H9 (cell line): ENCODE measurements around the gene SETD5. TPM values are rescaled to one million over a fixed set of nuclear protein-coding genes. Genes with fewer than 3 reads are reported as not detected.

Source experiments
- DNase-seq: peaks from one replicate; pipeline ENCODE4 v3.0.0-alpha.2; 2017
- H2AFZ ChIP-seq: one replicate; pipeline ENCODE4 v1.6.1; 2013; ENCODE audit warnings: mild to moderate bottlenecking, low read length, control low read depth, moderate library complexity
- H2AK5ac ChIP-seq: 2 replicates; pipeline ENCODE4 v1.6.1; 2013; ENCODE audit warnings: low read length, control low read depth, mixed read lengths; ENCODE audit not compliant: insufficient read length
- H2BK120ac ChIP-seq: one replicate; pipeline ENCODE4 v1.6.1; 2013; ENCODE audit warnings: low read depth, mild to moderate bottlenecking, low read length, control low read depth, inconsistent platforms; ENCODE audit not compliant: poor library complexity, severe bottlenecking
- H2BK12ac ChIP-seq: 2 replicates; pipeline ENCODE4 v1.6.1; 2013; ENCODE audit warnings: low read length, control low read depth, mixed read lengths, low read depth; ENCODE audit not compliant: insufficient read length
- H2BK15ac ChIP-seq: 2 replicates; pipeline ENCODE4 v1.6.1; 2013; ENCODE audit warnings: low read depth, low read length, control low read depth
- H2BK20ac ChIP-seq: one replicate; pipeline ENCODE4 v1.6.1; 2013; ENCODE audit warnings: low read depth, mild to moderate bottlenecking, low read length, control low read depth, inconsistent platforms; ENCODE audit not compliant: poor library complexity, severe bottlenecking
- H2BK5ac ChIP-seq: 2 replicates; pipeline ENCODE4 v1.6.1; 2013; ENCODE audit warnings: low read length, control low read depth, mixed read lengths; ENCODE audit not compliant: insufficient read length
- H3K14ac ChIP-seq: 2 replicates; pipeline ENCODE4 v1.6.1; 2013; ENCODE audit warnings: low read length, control low read depth; ENCODE audit not compliant: insufficient read depth
- H3K18ac ChIP-seq: 2 replicates; pipeline ENCODE4 v1.6.1; 2013; ENCODE audit warnings: low read depth, mild to moderate bottlenecking, mixed read lengths, low read length, control low read depth; ENCODE audit not compliant: insufficient read length
- H3K23ac ChIP-seq: 2 replicates; pipeline ENCODE4 v1.6.1; 2013; ENCODE audit warnings: low read length, control low read depth, mixed read lengths, low read depth; ENCODE audit not compliant: insufficient read length
- H3K23me2 ChIP-seq: 2 replicates; pipeline ENCODE4 v1.6.1; 2013; ENCODE audit warnings: low read depth, mild to moderate bottlenecking, mixed read lengths, low read length, control low read depth; ENCODE audit not compliant: insufficient read length, poor library complexity, severe bottlenecking
- H3K27ac ChIP-seq: 2 replicates; pipeline ENCODE4 v1.5.1; 2013; ENCODE audit warnings: low read length, control low read depth, mixed read lengths, low read depth; ENCODE audit not compliant: insufficient read length
- H3K27me3 ChIP-seq: 2 replicates; pipeline ENCODE4 v1.6.1; 2013; ENCODE audit warnings: low read length, control low read depth, inconsistent platforms; ENCODE audit not compliant: insufficient read depth
- H3K4ac ChIP-seq: 2 replicates; pipeline ENCODE4 v1.6.1; 2013; ENCODE audit warnings: low read depth, mild to moderate bottlenecking, control low read depth, inconsistent platforms, low read length, moderate library complexity
- H3K4me1 ChIP-seq: 2 replicates; pipeline ENCODE4 v1.6.1; 2013; ENCODE audit warnings: low read length, control low read depth, inconsistent platforms; ENCODE audit not compliant: insufficient read depth
- H3K4me2 ChIP-seq: 2 replicates; pipeline ENCODE4 v1.6.1; 2013; ENCODE audit warnings: low read length, control low read depth, mixed read lengths; ENCODE audit not compliant: insufficient read length, insufficient read depth
- H3K56ac ChIP-seq: 2 replicates; pipeline ENCODE4 v1.6.1; 2013; ENCODE audit warnings: low read depth, mild to moderate bottlenecking, mixed read lengths, low read length, control low read depth; ENCODE audit not compliant: insufficient read length
- H3K79me1 ChIP-seq: 2 replicates; pipeline ENCODE4 v1.6.1; 2013; ENCODE audit warnings: low read depth, mild to moderate bottlenecking, moderate library complexity, low read length, control low read depth, inconsistent platforms; ENCODE audit not compliant: insufficient read depth, poor library complexity, severe bottlenecking
- H3K79me2 ChIP-seq: 2 replicates; pipeline ENCODE4 v1.6.1; 2013; ENCODE audit warnings: low read length, control low read depth, inconsistent platforms; ENCODE audit not compliant: insufficient read depth
- H3K9ac ChIP-seq: 2 replicates; pipeline ENCODE4 v1.6.1; 2013; ENCODE audit warnings: low read length, control low read depth, mixed read lengths; ENCODE audit not compliant: insufficient read length; ENCODE audit errors: extremely low read depth
- H3K9me3 ChIP-seq: one replicate; pipeline ENCODE4 v1.6.1; 2013; ENCODE audit warnings: low read depth, low read length, inconsistent platforms; ENCODE audit not compliant: control insufficient read depth
- H3T11ph ChIP-seq: one replicate; pipeline ENCODE4 v1.6.1; 2013; ENCODE audit warnings: mild to moderate bottlenecking, low read length, control low read depth, inconsistent platforms
- H4K20me1 ChIP-seq: one replicate; pipeline ENCODE4 v1.6.1; 2013; ENCODE audit not compliant: control insufficient read depth, insufficient read length, insufficient read depth
- H4K5ac ChIP-seq: 2 replicates; pipeline ENCODE4 v1.6.1; 2013; ENCODE audit warnings: low read depth, mild to moderate bottlenecking, mixed read lengths, low read length, control low read depth; ENCODE audit not compliant: insufficient read length
- H4K8ac ChIP-seq: replicated peaks from 2 replicates; pipeline ENCODE4 v1.6.1; 2013; ENCODE audit warnings: low read length, control low read depth, mixed read lengths, low read depth; ENCODE audit not compliant: insufficient read length
- H4K91ac ChIP-seq: 2 replicates; pipeline ENCODE4 v1.6.1; 2013; ENCODE audit warnings: low read depth, mild to moderate bottlenecking, moderate library complexity, mixed read lengths, low read length, control low read depth; ENCODE audit not compliant: insufficient read length
- H3K27ac Mint-ChIP-seq, 3 experiments: 2 replicates in 2 of 3; 3 replicates in 1 of 3; pipeline ENCODE4 v1.8.0; 2020 to 2021; ENCODE audit warnings: mixed read lengths in 3 of 3, mild to moderate bottlenecking in 1 of 3, moderate library complexity in 1 of 3
- H3K27me3 Mint-ChIP-seq: 2 replicates; pipeline ENCODE4 v1.8.0; 2021; ENCODE audit warnings: low read depth, mild to moderate bottlenecking, moderate library complexity, mixed read lengths
- H3K36me3 Mint-ChIP-seq, 3 experiments: 2 replicates in 2 of 3; 3 replicates in 1 of 3; pipeline ENCODE4 v1.8.0; 2020 to 2021; ENCODE audit warnings: low read depth in 3 of 3, mixed read lengths in 3 of 3; ENCODE audit not compliant: insufficient read depth in 1 of 3
- H3K4me1 Mint-ChIP-seq, 2 experiments: 2 replicates each; pipeline ENCODE4 v1.8.0; 2020; ENCODE audit warnings: mixed read lengths in 2 of 2
- H3K4me3 Mint-ChIP-seq, 2 experiments: 2 replicates in 1 of 2; 3 replicates in 1 of 2; pipeline ENCODE4 v1.8.0; 2020 to 2021; ENCODE audit warnings: mild to moderate bottlenecking in 2 of 2, mixed read lengths in 2 of 2, moderate library complexity in 1 of 2
- H3K9me3 Mint-ChIP-seq, 2 experiments: 2 replicates in 1 of 2; 3 replicates in 1 of 2; pipeline ENCODE4 v1.8.0; 2020; ENCODE audit warnings: mild to moderate bottlenecking in 2 of 2, mixed read lengths in 2 of 2, moderate library complexity in 1 of 2
- CTCF ChIP-seq: fragments of 200-600 bp; sonication (generic); conservative IDR thresholded peaks from 3 replicates; pipeline ENCODE4 v1.8.0; 2021; ENCODE audit warnings: antibody characterized with exemption, mild to moderate bottlenecking
- WGBS: extraction: QIAGEN DNeasy Blood & Tissue Kit; methylation state at CpG from one replicate; pipeline ENCODE4 v1.1.7; 2013; ENCODE audit warnings: missing lambda C conversion rate, low lambda C conversion rate, mixed read lengths; ENCODE audit not compliant: insufficient read length; ENCODE audit errors: extremely low coverage; 5-methylcytosine and 5-hydroxymethylcytosine counted together
- total RNA-seq: library from RNA; stranded (reverse); gene quantifications from 2 replicates; pipeline ENCODE4 v1.2.1, GENCODE V29; 2021

The SETD5 gene
- total RNA-seq, 1 experiment from 2014 or later, result 207 TPM

- H3K14ac ChIP-seq, result no peak overlapping the region
- no peak overlapping the region for H2BK5ac ChIP-seq
- H2AK5ac ChIP-seq, result no peak overlapping the region
- H3K9me3 ChIP-seq, result no peaks in the 10 kb centered on the region
- H3K27ac Mint-ChIP-seq, result no peak overlapping the region; a peak in 1 of 7 replicates
- no peaks in the 10 kb centered on the region; the same call in 1 of the 2 replicates for H3K27me3 Mint-ChIP-seq
- no peak overlapping the region for H2AFZ ChIP-seq
- no peak overlapping the region for H3K4me3 Mint-ChIP-seq
- no peaks in the 10 kb centered on the region for H3K27me3 ChIP-seq
- peaks cover 6% of the 10 kb centered on the region for H3K4me1 ChIP-seq
- no peak overlapping the region for H3K4me2 ChIP-seq
- H4K5ac ChIP-seq, result no peak overlapping the region
- H4K20me1 ChIP-seq, result no peaks in the 10 kb centered on the region
- DNase-seq, result no peak
- no peak overlapping the region for H3K23ac ChIP-seq
- H3K27ac ChIP-seq, result no peak overlapping the region
- H3K79me1 ChIP-seq, result no peaks in the 10 kb centered on the region
- no peak overlapping the region for H3K18ac ChIP-seq
- no CpG with 5 or more reads among the region's 2 CpGs for WGBS
- no peak overlapping the region for H3K56ac ChIP-seq
- H3T11ph ChIP-seq, result no peak overlapping the region
- peaks cover 0 to 4% (median 0%) of the 10 kb centered on the region in 3 experiments; a peak in 1 of 7 replicates for H3K36me3 Mint-ChIP-seq
- no peak for TF ChIP-seq CTCF
- H4K8ac ChIP-seq, result no peak overlapping the region
- H2BK15ac ChIP-seq, result no peak overlapping the region
- H2BK120ac ChIP-seq, result no peak overlapping the region
- no peak overlapping the region for H2BK12ac ChIP-seq
- H3K79me2 ChIP-seq, result no peaks in the 10 kb centered on the region
- no peak overlapping the region for H2BK20ac ChIP-seq
- no peaks in the 10 kb centered on the region for H3K23me2 ChIP-seq
- no peak overlapping the region for H4K91ac ChIP-seq
- H3K4ac ChIP-seq, result no peak overlapping the region
- H3K4me1 Mint-ChIP-seq, result peaks cover 31 to 40% of the 10 kb centered on the region in 2 experiments
- no peak overlapping the region for H3K9ac ChIP-seq
- H3K9me3 Mint-ChIP-seq, result no peaks in the 10 kb centered on the region
Measured at GRCh38 chr3:9347887-9348286, 49.5 kb upstream of the SETD5 start.
